DND-41 (cell line): ENCODE results near the gene HOXC6.

ENCODE experiments used
- ATAC-seq: fragments of 200-7000 bp; cut with Tn5 transposase; 3 replicates; pipeline ENCODE4 v1.9.1; 2021; ENCODE audit warnings: low read depth; ENCODE audit not compliant: insufficient read depth
- DNase-seq: peaks from one replicate; pipeline ENCODE4 v3.0.0-alpha.2; 2020
- H2AFZ ChIP-seq: 2 replicates; pipeline ENCODE4 v1.6.0; 2012; ENCODE audit warnings: low read depth, low read length
- H3K27ac ChIP-seq: 2 replicates; pipeline ENCODE4 v1.5.1; 2012; ENCODE audit warnings: low read length, inconsistent platforms
- H3K27me3 ChIP-seq: fragments of 200-600 bp; sonication (generic); 2 replicates; pipeline ENCODE4 v1.6.0; 2012; ENCODE audit warnings: low read length, mild to moderate bottlenecking, inconsistent platforms; ENCODE audit not compliant: insufficient read depth, poor library complexity
- H3K36me3 ChIP-seq: 2 replicates; pipeline ENCODE4 v1.5.1; 2012; ENCODE audit warnings: low read length, inconsistent platforms; ENCODE audit not compliant: insufficient read depth
- H3K4me1 ChIP-seq: 2 replicates; pipeline ENCODE4 v1.5.1; 2012; ENCODE audit warnings: mild to moderate bottlenecking, low read length; ENCODE audit not compliant: insufficient read depth
- H3K4me2 ChIP-seq: 2 replicates; pipeline ENCODE4 v1.6.0; 2012; ENCODE audit warnings: mild to moderate bottlenecking, moderate library complexity, low read length, inconsistent platforms; ENCODE audit not compliant: insufficient read depth
- H3K4me3 ChIP-seq, 2 experiments: fragments of 200-600 bp in 1 of 2; shearing (Covaris generic) in 1 of 2; 2 replicates each; pipeline ENCODE4 v1.5.1; 2012 to 2016; ENCODE audit warnings: inconsistent platforms in 2 of 2, low read length in 2 of 2, mild to moderate bottlenecking in 2 of 2, low read depth in 1 of 2, moderate library complexity in 1 of 2
- H3K79me2 ChIP-seq: 2 replicates; pipeline ENCODE4 v1.6.0; 2012; ENCODE audit warnings: low read length, inconsistent platforms; ENCODE audit not compliant: insufficient read depth
- H3K9ac ChIP-seq: 2 replicates; pipeline ENCODE4 v1.6.0; 2012; ENCODE audit warnings: low read depth, mild to moderate bottlenecking, inconsistent platforms, low read length, moderate library complexity
- H3K9me3 ChIP-seq: 2 replicates; pipeline ENCODE4 v1.5.1; 2012; ENCODE audit warnings: low read length, moderate library complexity, mild to moderate bottlenecking, inconsistent platforms; ENCODE audit not compliant: insufficient read depth, severe bottlenecking
- H4K20me1 ChIP-seq: 2 replicates; pipeline ENCODE4 v1.6.0; 2012; ENCODE audit warnings: low read length; ENCODE audit not compliant: insufficient read depth
- CTCF ChIP-seq: IDR thresholded peaks from 2 replicates; pipeline ENCODE4 v1.5.1; 2012; ENCODE audit warnings: borderline replicate concordance, low read length, moderate library complexity, mild to moderate bottlenecking; ENCODE audit not compliant: poor library complexity, severe bottlenecking; ENCODE audit errors: extremely low read depth
- EZH2 ChIP-seq: IDR thresholded peaks from 3 replicates; pipeline ENCODE4 v1.6.1; 2012; ENCODE audit warnings: borderline replicate concordance, low read depth, mild to moderate bottlenecking, moderate library complexity, low read length, inconsistent platforms; ENCODE audit not compliant: severe bottlenecking

HOXC6 gene

GRCh38 chr12:54002915-54003389 lies 25.3 kb upstream of the HOXC6 start:
- DNase-seq (no peak), ATAC-seq (no peak)
- TF ChIP-seq CTCF (no peak), EZH2 (no peak)
- Histone ChIP-seq H3K36me3 (no peaks in the 10 kb centered on the region), H3K4me1 (peaks cover 8% of the 10 kb centered on the region), H3K4me2 (no peak overlapping the region), H3K27ac (no peak overlapping the region), H3K79me2 (no peaks in the 10 kb centered on the region), H3K9me3 (no peaks in the 10 kb centered on the region), H3K27me3 (peaks cover 63% of the 10 kb centered on the region), H3K4me3 (no peak overlapping the region), H4K20me1 (no peaks in the 10 kb centered on the region), H2AFZ (no peak overlapping the region), H3K9ac (no peak overlapping the region)

GRCh38 chr12:54003625-54004024 lies 24.6 kb upstream of the HOXC6 start:
- DNase-seq (no peak), ATAC-seq (no peak)
- Histone ChIP-seq H3K4me2 (no peak overlapping the region), H3K4me3 (no peak overlapping the region), H3K27ac (no peak overlapping the region), H4K20me1 (no peaks in the 10 kb centered on the region), H3K9ac (no peak overlapping the region), H3K9me3 (no peaks in the 10 kb centered on the region), H3K27me3 (peaks cover 68% of the 10 kb centered on the region), H3K36me3 (no peaks in the 10 kb centered on the region), H3K79me2 (no peaks in the 10 kb centered on the region), H2AFZ (no peak overlapping the region), H3K4me1 (peaks cover 8% of the 10 kb centered on the region)
- TF ChIP-seq CTCF (no peak), EZH2 (no peak)

DNA sequence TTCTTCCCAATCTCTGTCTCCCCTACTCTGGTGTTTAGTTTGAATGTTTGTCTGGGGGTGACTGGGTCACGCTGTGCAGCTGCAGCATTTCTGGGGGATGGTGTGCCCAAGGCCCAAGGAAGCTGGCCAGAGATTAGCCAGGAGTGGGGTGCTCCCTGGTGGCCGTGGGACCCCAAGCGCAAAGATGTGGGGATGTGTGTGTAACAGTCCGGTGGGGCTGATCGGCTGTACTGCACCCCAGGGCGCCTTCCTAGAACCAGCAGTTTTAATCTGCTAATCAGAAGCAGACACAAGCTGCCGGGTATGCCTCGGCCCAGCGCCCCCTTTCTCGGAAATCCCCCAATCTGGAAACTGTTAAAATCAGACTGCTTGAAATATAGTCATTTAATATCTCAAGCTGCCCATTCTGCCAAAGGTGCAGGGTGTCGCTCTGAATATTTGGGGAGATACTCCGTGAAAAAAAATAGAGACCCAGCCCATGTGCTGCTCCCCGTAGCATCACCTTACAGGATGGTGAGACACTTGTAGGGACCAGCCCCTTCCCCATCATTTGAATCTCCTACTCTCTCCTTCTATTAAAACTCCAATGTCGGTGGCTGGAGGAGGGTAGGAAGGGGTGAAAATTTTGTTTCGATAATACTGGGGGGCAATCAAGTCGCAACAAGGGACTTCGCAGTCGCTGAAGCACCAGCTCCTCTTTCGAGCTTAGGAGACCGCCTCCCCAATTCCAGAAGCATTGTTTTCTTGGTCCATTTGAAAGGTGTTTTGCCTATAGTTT lies 24.0 kb upstream of the HOXC6 start:
- H3K27me3 ChIP-seq: peaks cover 69% of the 10 kb centered on the region
- H3K9ac ChIP-seq: no peak overlapping the region
- no peak overlapping the region for H3K4me2 ChIP-seq

More for the DNA sequence above, 24.0 kb upstream of the HOXC6 start:
- TF ChIP-seq CTCF (peak; percentile 18), EZH2 (no peak)
- no peaks in the 10 kb centered on the region for H4K20me1 ChIP-seq
- no peaks in the 10 kb centered on the region for H3K36me3 ChIP-seq
- H3K9me3 ChIP-seq: no peaks in the 10 kb centered on the region
- ATAC-seq: no peak
- H3K4me3 ChIP-seq: no peak overlapping the region
- peaks cover 8% of the 10 kb centered on the region for H3K4me1 ChIP-seq
- DNase-seq: no peak
- H3K79me2 ChIP-seq: no peaks in the 10 kb centered on the region
- no peak overlapping the region for H3K27ac ChIP-seq
- H2AFZ ChIP-seq: no peak overlapping the region
